ENCODE results near the gene BUD23.

The BUD23 gene

DNA sequence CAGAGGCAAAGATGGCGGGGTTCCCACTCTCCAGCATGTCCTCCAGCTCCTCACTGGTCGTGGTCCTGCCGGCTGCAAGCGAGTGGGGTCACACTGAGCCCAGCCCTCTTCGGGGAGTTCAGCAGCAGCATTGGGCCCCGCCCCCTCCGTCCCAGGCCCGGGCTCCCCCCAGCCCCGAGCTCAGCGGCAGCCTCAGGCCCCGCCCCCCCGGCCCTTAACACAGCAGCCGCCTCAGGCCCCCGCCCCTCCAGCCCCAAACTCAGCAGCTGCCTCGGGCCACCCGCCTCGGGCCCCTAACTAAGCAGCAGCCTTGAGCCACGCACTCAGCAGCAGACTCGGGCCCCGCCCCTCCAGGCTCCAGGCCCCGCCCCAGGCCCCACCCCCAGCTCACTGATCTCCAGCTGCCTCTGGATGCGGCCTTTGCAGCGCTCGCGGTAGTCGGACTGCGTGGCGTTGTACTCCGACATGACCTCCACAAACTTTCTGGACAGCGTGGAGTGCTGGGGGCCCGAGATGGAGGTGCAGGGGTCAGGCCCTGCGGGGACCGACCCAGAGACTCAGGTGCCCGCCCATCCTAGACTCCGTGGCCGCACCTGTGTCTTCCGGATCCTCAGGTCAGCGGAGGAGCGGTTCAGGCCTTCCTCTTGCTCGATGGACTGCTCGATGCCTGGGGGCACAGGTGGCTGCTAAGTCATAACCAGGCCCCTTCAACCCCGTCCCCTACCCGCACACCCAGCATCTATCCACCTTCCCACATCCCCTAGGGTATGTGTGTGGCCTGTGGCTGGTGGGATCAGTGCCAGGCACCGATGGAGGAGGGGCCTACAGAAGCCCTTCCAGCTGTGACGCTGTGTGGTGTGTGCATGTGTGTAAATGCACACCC, 20.6 kb downstream of the BUD23 start:
- Mint-ChIP-seq H3K36me3 (ENCODE audit: low read depth) (peaks cover 11% of the 10 kb centered on the region), H3K27me3 (ENCODE audit: low read depth, poor library complexity) (peaks cover 6% of the 10 kb centered on the region), H3K9me3 (no peaks in the 10 kb centered on the region), H3K4me3 (peak overlapping the region; percentile 58), H3K27ac (no peak overlapping the region), H3K4me1 (peaks cover 27% of the 10 kb centered on the region)
- DNase-seq: peak; percentile 84
- TF ChIP-seq, protein P1, sequence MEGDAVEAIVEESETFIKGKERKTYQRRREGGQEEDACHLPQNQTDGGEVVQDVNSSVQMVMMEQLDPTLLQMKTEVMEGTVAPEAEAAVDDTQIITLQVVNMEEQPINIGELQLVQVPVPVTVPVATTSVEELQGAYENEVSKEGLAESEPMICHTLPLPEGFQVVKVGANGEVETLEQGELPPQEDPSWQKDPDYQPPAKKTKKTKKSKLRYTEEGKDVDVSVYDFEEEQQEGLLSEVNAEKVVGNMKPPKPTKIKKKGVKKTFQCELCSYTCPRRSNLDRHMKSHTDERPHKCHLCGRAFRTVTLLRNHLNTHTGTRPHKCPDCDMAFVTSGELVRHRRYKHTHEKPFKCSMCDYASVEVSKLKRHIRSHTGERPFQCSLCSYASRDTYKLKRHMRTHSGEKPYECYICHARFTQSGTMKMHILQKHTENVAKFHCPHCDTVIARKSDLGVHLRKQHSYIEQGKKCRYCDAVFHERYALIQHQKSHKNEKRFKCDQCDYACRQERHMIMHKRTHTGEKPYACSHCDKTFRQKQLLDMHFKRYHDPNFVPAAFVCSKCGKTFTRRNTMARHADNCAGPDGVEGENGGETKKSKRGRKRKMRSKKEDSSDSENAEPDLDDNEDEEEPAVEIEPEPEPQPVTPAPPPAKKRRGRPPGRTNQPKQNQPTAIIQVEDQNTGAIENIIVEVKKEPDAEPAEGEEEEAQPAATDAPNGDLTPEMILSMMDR (IDR thresholded peaks at IDR 0.05): no peak

DNA sequence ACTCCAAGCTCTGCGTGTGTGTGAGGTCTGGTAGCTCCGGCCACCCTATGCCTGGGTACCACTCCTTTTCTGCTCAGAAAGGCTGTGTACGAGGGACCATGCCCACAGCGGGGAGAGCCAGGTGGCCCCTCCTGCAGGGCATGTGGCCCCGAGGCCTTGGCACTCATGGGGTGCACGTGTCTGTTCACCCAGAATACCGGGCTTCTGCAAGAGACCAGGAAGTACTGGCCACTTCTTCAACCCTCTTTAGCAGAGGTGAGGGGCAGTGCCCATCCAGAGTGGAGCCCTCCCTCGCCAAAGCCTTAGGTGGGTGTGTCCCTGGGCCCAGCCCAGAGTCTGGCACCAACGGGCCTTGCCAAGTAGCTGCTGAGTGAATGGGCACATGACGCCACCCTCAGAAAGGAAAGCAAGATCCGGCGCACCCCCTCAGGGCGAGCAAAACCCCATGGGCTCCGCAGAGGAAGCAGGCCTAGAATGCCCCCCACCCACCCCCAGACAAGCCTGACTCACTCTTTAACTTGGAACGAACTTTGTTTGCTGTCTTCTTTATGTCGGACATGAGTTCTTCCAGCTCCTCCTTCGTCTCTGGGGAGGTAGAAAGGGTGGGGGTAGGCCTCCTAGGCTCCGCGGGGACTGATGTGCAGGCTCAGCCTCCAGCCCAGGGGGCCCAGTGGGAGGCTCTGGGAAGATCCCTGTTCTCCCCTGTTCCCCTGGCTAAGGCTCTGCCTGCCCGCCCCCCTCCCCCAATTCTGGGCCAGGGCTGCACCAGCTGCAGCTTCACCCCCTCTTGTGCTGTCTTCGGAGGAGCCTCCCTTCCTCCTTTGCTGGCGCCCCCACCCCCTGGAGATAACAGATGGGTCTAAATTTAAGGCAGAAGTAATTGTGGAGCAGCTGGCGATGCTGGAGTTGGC, 21.5 kb downstream of the BUD23 start:
- TF ChIP-seq, protein P1 (IDR thresholded peaks at IDR 0.05): no peak
- H3K27ac Mint-ChIP-seq: no peak overlapping the region
- peaks cover 11% of the 10 kb centered on the region for H3K36me3 Mint-ChIP-seq (ENCODE audit: low read depth)
- no peaks in the 10 kb centered on the region for H3K9me3 Mint-ChIP-seq
- no peak for DNase-seq
- no peak overlapping the region for H3K4me3 Mint-ChIP-seq
- H3K4me1 Mint-ChIP-seq: peaks cover 27% of the 10 kb centered on the region
- H3K27me3 Mint-ChIP-seq (ENCODE audit: low read depth, poor library complexity): peaks cover 6% of the 10 kb centered on the region

DNA sequence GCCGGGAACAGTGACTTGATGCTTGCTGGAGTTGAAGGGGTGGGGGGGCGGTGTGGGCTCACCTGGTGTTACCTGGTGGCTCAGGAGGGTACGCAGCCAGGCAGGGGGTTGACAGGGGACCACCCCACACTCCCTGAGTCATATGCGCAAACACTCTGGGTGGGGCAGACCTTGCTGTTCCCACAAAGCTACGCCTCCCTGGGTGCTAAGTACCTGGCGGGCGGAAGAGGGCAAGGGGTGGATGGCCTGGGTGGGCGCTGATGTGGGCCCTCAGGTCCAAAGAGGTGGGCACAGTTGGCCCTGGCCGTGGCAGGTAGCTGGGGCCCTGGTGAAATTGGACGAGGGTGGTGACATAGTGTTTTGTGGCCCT, 22.1 kb downstream of the BUD23 start:
- H3K9me3 Mint-ChIP-seq: no peaks in the 10 kb centered on the region
- H3K4me1 Mint-ChIP-seq: peaks cover 27% of the 10 kb centered on the region
- DNase-seq: no peak
- no peak overlapping the region for H3K27ac Mint-ChIP-seq
- peaks cover 6% of the 10 kb centered on the region for H3K27me3 Mint-ChIP-seq (ENCODE audit: low read depth, poor library complexity)
- TF ChIP-seq, protein P1 (IDR thresholded peaks at IDR 0.05): no peak
- peaks cover 11% of the 10 kb centered on the region for H3K36me3 Mint-ChIP-seq (ENCODE audit: low read depth)
- no peak overlapping the region for H3K4me3 Mint-ChIP-seq

DNA sequence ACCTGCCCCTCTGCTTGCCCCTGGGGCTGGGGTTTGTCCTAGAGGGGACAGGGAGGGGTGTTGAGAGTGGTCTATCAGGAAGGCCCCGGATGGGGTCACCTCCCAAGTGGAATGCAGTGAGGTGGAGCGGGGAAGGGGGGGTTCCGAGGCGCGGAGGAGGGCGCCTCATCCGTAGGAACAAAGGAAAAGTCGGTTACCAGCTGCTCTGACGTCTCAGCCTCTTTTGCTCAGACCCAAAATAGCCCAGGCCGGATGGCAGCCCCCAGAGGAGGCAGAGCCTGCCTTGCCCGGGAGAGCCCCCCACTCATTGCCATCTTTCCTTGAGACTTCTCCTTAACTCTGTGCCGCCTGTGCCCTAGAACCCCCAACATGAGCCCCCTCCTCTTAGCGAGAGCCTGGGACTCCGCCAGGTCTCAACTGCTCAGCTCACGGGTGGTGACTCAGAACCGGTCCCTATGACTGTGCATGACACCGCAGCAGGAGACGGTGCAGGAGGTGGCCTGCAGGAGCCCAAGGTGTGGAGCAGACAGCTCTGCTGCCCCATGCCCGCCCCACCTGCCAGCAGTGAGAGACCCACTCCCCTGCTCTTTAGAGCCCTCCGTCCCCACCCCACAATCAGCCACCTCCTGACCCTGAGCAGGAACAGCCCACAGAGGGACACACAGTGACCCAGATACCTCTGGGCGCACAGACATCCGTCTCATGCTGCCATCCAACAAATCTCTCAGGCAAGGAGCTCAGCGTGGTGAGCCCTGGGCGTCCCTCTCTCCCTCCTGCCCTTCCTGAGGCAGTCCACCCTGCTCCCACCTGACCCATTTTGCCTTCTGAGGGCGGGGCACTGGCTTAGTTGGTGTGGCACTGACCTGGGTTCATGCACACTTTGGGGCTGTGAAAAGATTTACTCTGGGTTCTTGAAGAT, 23.0 kb downstream of the BUD23 start:
- no peak for DNase-seq
- no peaks in the 10 kb centered on the region for H3K9me3 Mint-ChIP-seq
- H3K36me3 Mint-ChIP-seq (ENCODE audit: low read depth): peaks cover 11% of the 10 kb centered on the region
- no peak overlapping the region for H3K4me3 Mint-ChIP-seq
- peaks cover 6% of the 10 kb centered on the region for H3K27me3 Mint-ChIP-seq (ENCODE audit: low read depth, poor library complexity)
- peaks cover 27% of the 10 kb centered on the region for H3K4me1 Mint-ChIP-seq
- TF ChIP-seq, protein P1 (IDR thresholded peaks at IDR 0.05): no peak
- H3K27ac Mint-ChIP-seq: peak overlapping the region; percentile 25

DNA sequence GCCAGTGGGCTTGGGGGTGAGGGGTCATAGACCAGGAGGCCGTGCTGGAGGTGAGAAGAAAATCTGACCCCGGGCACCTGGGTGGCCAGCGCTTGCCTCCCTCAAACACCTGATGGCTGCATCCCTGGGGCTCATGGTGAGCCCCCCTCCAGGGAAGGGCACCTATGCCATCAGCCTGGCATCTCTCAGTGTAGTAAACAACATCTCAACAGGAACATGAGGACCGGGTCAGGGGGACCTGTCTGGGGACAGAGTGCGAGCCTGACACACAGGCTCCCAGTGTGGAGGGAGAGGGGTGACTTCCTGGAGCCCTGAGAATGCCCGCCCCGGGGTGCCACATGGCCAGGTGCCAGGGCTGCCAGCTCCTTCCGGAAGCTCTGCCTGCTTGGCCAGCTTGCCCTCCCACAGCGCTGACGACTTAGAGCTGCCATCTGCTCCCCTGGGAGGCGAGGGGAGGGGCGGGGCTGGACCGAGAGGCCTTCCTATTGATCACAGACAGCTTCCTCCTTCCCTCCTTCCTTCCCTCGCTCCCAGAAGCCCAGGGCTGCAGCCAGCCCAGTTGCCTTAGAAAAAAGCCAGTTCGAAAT, 23.7 kb downstream of the BUD23 start:
- TF ChIP-seq, protein P1 (IDR thresholded peaks at IDR 0.05): no peak
- no peak for DNase-seq
- no peak overlapping the region for H3K4me3 Mint-ChIP-seq
- no peak overlapping the region for H3K27ac Mint-ChIP-seq
- H3K4me1 Mint-ChIP-seq: peaks cover 28% of the 10 kb centered on the region
- peaks cover 4% of the 10 kb centered on the region for H3K27me3 Mint-ChIP-seq (ENCODE audit: low read depth, poor library complexity)
- no peaks in the 10 kb centered on the region for H3K9me3 Mint-ChIP-seq
- H3K36me3 Mint-ChIP-seq (ENCODE audit: low read depth): peaks cover 3% of the 10 kb centered on the region

All from nephron progenitor cell (in vitro differentiated cells).